PFSK-1 (cell line): ENCODE results near the gene ATXN1.

ENCODE experiments used
- POLR2AphosphoS5 ChIP-seq: IDR thresholded peaks from 2 replicates; pipeline ENCODE4 v1.6.1; 2012; ENCODE audit warnings: low read depth, mild to moderate bottlenecking, control low read depth, low read length, moderate library complexity
- REST ChIP-seq, 2 experiments: IDR thresholded peaks; 2 replicates each; pipeline versions ENCODE4 v1.6.1 to v1.8.0; 2011 to 2012; ENCODE audit warnings: low read depth in 2 of 2, low read length in 2 of 2, control low read depth in 1 of 2, inconsistent platforms in 1 of 2, mild to moderate bottlenecking in 1 of 2, moderate library complexity in 1 of 2; ENCODE audit not compliant: insufficient read depth in 1 of 2
- SIN3A ChIP-seq: IDR thresholded peaks from 2 replicates; pipeline ENCODE4 v1.6.1; 2012; ENCODE audit warnings: mild to moderate bottlenecking, low read length, moderate library complexity, borderline replicate concordance; ENCODE audit not compliant: insufficient read depth
- TAF1 ChIP-seq: IDR thresholded peaks from 2 replicates; pipeline ENCODE4 v1.6.1; 2012; ENCODE audit warnings: low read length, control low read depth, borderline replicate concordance; ENCODE audit not compliant: insufficient read depth

- TF ChIP-seq POLR2AphosphoS5 (no peak), REST (IDR thresholded peaks at IDR 0.05; ENCODE audit: insufficient read depth in 1 of 2, low read depth in 2 of 2, low read length in 2 of 2) (no peak), TAF1 (no peak), SIN3A (no peak)
Observed at GRCh38 chr6:16273256-16273655, 488.0 kb downstream of the ATXN1 start.
